22Rv1 (cell line): ENCODE data around the gene NRN1L.

Experiments used
- H3K27ac ChIP-seq: fragments of 450-650 bp; 2 replicates; pipeline ENCODE4 v1.5.1; 2017
- ZFX ChIP-seq: fragments of 450-650 bp; IDR thresholded peaks from 2 replicates; pipeline ENCODE4 v1.6.1; 2017; ENCODE audit warnings: antibody characterized with exemption, borderline replicate concordance
- TF ChIP-seq, protein P1 (sequence below): fragments of 450-650 bp; IDR thresholded peaks from 2 replicates; pipeline ENCODE4 v1.5.1; 2017; ENCODE audit warnings: mild to moderate bottlenecking

Gene NRN1L

DNA sequence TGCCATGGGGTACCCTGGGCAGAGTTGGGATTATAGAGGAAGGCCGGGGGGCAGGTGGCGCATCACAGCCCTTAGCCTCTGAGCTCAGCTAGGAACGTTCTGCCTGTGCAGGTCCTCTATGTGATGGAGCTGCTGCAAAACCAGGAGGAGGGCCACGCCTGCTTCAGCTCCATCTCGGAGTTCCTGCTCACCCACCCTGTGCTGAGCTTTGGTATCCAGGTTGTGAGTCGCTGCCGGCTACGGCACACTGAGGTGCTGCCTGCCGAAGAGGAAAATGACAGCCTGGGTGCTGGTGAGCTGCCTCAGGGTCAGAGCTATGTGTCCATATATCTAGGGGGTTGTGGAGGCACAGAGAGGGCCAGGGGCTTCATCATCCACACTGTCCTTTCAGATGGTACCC lies 5.8 kb upstream of the NRN1L start:
- TF ChIP-seq, protein P1, sequence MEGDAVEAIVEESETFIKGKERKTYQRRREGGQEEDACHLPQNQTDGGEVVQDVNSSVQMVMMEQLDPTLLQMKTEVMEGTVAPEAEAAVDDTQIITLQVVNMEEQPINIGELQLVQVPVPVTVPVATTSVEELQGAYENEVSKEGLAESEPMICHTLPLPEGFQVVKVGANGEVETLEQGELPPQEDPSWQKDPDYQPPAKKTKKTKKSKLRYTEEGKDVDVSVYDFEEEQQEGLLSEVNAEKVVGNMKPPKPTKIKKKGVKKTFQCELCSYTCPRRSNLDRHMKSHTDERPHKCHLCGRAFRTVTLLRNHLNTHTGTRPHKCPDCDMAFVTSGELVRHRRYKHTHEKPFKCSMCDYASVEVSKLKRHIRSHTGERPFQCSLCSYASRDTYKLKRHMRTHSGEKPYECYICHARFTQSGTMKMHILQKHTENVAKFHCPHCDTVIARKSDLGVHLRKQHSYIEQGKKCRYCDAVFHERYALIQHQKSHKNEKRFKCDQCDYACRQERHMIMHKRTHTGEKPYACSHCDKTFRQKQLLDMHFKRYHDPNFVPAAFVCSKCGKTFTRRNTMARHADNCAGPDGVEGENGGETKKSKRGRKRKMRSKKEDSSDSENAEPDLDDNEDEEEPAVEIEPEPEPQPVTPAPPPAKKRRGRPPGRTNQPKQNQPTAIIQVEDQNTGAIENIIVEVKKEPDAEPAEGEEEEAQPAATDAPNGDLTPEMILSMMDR, result no peak
- no peak for TF ChIP-seq ZFX
- no peak overlapping the region for H3K27ac ChIP-seq

DNA sequence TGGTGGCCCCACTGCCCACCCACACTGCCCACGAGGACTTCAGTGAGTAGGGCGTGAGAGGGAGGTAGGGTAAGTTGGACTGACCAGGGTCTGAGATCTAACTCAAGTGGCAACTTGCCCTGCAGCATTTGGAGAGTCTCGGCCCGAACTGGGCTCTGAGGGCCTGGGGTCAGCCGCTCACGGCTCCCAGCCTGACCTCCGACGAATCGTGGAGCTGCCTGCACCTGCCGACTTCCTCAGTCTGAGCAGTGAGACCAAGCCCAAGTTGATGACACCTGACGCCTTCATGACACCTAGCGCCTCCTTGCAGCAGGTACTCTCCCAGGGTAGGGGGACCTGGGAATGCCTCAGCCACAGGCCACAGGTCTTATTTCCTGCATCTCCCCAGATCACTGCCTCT lies 5.2 kb upstream of the NRN1L start:
- no peak for TF ChIP-seq ZFX
- TF ChIP-seq, protein P1, result no peak
- H3K27ac ChIP-seq, result no peak overlapping the region

DNA sequence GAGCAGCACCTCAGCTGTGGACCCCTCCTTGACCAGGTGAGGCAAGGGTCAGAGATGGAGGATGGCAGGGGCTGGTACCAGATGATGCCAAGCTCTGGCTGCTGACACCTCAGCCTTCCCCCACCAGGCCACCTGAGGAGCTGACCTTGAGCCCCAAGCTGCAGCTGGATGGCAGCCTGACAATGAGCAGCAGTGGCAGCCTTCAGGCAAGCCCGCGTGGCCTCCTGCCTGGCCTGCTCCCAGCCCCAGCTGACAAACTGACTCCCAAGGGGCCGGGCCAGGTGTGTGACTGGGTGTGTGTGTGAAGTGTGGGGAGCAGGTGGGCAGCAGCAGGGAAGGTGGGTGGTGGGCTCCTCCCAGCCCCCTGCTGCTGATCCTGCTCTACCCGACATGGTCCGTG lies 4.7 kb upstream of the NRN1L start:
- H3K27ac ChIP-seq, result no peak overlapping the region
- TF ChIP-seq, protein P1, result no peak
- TF ChIP-seq ZFX, result no peak

DNA sequence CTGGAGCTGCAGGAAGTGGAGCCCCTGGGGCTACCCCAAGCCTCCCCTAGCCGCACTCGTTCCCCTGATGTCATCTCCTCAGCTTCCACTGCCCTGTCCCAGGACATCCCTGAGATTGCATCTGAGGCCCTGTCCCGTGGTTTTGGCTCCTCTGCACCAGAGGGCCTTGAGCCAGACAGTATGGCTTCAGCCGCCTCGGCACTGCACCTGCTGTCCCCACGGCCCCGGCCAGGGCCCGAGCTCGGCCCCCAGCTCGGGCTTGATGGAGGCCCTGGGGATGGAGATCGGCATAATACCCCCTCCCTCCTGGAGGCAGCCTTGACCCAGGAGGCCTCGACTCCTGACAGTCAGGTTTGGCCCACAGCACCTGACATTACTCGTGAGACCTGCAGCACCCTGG lies 4.1 kb upstream of the NRN1L start:
- TF ChIP-seq, protein P1, result no peak
- no peak for TF ChIP-seq ZFX
- H3K27ac ChIP-seq, result no peak overlapping the region

DNA sequence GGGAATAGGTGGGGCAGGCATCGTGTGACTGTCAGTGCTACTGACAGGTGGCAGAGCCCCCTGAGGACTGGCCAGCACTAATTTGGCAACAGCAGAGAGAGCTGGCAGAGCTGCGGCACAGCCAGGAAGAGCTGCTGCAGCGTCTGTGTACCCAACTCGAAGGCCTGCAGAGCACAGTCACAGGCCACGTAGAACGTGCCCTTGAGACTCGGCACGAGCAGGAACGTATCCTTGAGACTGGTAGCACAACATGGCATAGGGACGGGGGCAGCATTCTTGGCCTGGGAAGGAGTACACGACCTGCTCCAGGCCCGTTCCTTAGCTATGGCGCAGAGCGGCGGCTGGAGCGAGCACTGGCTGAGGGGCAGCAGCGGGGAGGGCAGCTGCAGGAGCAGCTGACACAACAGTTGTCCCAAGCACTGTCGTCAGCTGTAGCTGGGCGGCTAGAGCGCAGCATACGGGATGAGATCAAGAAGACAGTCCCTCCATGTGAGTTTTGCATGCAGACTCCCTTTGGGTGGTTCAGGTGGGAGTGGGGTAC lies 3.0 kb upstream of the NRN1L start:
- H3K27ac ChIP-seq, result no peak overlapping the region

GRCh38 chr16:67882374-67883145 lies 2.1 kb upstream of the NRN1L start:
- no peak overlapping the region for H3K27ac ChIP-seq
- TF ChIP-seq ZFX, result no peak
- TF ChIP-seq, protein P1, result no peak

More for the DNA sequence above, 3.0 kb upstream of the NRN1L start:
- TF ChIP-seq, protein P1, result no peak
- TF ChIP-seq ZFX, result no peak

DNA sequence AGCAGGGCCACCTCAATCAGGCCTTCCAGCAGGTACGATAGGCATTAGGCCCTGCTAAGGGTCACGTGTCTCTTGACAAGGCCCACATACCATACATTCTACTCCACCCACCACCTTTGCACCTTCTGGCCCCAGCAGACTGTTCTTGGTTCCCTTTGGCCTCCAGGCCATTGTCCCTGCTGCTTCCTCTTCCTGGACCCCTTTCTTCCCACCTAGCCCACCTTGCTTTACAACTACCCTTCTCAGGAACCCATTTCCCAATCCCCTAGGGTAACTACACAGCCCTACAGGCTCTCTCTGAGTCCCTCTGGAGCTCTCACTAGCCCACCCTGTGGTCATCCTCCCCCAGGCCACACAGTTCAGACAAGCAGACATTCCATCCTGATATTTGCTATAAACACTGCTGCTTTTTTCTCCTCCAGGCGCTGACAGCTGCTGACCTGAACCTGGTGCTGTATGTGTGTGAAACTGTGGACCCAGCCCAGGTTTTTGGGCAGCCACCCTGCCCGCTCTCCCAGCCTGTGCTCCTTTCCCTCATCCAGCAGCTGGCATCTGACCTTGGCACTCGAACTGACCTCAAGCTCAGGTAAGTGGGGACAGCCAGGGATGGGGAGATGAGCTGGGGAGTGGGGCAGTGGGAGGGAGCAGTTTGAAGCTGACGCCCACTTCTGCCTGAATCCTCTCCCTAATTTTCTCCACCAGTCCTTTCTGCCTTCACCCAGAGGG lies 1.4 kb upstream of the NRN1L start:
- no peak for TF ChIP-seq ZFX
- TF ChIP-seq, protein P1, result no peak
- H3K27ac ChIP-seq, result no peak overlapping the region; the same call in 1 of the 2 replicates
